Gastroesophageal sphincter (tissue), 3 donors: ENCODE results near the gene ALOXE3.

ENCODE experiments used
- POLR2A ChIP-seq, 2 donors: fragments of 450-650 bp; IDR thresholded peaks; one replicate each; pipeline ENCODE4 v1.6.1; 2017; ENCODE audit warnings: antibody characterized with exemption in 2 of 2, mild to moderate bottlenecking in 2 of 2, moderate library complexity in 1 of 2
- POLR2AphosphoS5 ChIP-seq: sonication (generic); formaldehyde crosslinking; IDR thresholded peaks from one replicate; pipeline ENCODE4 v1.6.1; 2017; ENCODE audit warnings: antibody characterized with exemption
- TF ChIP-seq, protein P1 (sequence below), 4 experiments: fragments of 200-600 bp in 2 of 4; fragments of 450-650 bp in 2 of 4; sonication (generic) in 1 of 4; IDR thresholded peaks; one replicate each; pipeline ENCODE4 v1.5.1; 2017 to 2019; ENCODE audit warnings: antibody characterized with exemption in 4 of 4, mild to moderate bottlenecking in 2 of 4, moderate library complexity in 2 of 4

DNA sequence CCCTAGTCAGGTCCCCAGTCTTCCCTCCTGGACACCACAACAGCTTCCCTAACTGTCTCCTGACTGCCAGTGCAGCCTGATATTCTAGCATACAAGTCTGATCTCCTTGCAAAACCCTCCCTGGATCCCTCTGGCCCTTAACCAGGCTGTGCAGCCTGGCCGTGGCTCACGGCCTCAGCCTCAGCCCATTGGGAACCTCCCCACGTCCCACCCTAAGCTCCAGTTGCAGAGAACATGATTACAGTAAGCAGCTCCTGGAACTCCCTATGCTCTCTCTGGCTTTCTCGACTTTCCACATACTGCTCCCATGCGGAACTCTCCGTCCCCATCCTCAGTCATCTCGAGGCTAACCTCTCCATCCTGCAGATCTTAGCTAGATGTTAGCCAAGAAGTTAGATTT is 43.8 kb downstream of the ALOXE3 start:
- TF ChIP-seq POLR2A (IDR thresholded peaks at IDR 0.05) = no peak
- TF ChIP-seq, protein P1, sequence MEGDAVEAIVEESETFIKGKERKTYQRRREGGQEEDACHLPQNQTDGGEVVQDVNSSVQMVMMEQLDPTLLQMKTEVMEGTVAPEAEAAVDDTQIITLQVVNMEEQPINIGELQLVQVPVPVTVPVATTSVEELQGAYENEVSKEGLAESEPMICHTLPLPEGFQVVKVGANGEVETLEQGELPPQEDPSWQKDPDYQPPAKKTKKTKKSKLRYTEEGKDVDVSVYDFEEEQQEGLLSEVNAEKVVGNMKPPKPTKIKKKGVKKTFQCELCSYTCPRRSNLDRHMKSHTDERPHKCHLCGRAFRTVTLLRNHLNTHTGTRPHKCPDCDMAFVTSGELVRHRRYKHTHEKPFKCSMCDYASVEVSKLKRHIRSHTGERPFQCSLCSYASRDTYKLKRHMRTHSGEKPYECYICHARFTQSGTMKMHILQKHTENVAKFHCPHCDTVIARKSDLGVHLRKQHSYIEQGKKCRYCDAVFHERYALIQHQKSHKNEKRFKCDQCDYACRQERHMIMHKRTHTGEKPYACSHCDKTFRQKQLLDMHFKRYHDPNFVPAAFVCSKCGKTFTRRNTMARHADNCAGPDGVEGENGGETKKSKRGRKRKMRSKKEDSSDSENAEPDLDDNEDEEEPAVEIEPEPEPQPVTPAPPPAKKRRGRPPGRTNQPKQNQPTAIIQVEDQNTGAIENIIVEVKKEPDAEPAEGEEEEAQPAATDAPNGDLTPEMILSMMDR (IDR thresholded peaks at IDR 0.05) = no peak
- TF ChIP-seq POLR2AphosphoS5 = no peak
